COLO829 (cell line): Measurements from ENCODE around the gene RDH5.
A peak's percentile ranks its signal among the peaks of the same experiment; 100 is the strongest.

ENCODE experiments used
- DNase-seq: peaks from one replicate; pipeline ENCODE4 v3.0.0; 2012; ENCODE audit warnings: low spot score

RDH5 gene

DNA sequence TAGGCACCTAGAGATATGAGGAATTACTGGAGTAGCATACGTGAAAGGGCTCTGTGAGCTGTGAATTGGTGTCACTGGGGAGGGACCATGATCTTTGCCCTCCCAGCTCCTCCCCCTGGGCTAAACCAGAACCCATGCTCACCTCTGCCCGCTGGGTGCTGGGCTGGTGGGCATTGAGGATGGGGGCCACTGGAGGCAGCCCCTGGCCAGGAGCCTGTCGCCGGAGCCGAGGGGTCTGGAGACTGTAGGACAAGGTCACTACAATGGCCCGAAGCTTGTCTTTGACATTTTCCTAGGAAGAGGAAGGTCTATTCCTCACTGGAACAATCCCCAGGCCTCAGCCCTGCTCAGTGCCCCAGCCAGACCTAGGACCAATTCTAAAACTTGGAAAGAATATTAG lies 24.1 kb upstream of the RDH5 start:
- DNase-seq = no peak

DNA sequence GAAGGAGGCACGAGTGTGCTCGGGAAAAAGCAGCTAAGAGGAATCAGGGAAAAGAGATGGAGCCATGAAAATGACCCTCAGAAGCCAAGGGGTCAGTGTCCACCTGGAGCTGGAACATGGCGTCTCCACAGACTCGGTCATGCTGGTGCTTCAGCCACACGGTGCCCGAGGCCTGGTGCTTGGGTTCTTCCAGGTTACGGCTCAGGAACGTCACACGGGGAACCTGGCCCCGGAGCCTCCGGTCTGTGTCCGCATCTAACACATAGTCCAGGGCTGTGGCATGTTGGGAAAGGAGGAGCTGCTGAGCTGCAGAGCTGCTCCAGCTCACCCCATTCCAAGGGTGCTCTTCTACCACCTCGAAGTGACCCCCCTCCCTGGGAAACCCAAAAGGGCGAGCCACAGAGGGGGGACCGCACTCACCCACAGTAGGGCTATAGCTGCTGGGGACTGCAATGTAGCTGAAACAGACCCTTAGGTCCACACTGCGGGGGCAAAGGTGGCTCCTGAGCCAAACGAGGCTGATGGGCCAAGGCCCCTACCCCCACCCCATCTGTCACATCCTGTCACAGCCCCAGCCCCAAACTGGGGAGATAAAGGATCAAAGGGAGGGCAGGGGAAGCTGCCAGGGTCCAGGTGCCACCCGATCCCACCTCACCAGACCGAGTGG lies 23.3 kb upstream of the RDH5 start:
- no peak for DNase-seq

DNA sequence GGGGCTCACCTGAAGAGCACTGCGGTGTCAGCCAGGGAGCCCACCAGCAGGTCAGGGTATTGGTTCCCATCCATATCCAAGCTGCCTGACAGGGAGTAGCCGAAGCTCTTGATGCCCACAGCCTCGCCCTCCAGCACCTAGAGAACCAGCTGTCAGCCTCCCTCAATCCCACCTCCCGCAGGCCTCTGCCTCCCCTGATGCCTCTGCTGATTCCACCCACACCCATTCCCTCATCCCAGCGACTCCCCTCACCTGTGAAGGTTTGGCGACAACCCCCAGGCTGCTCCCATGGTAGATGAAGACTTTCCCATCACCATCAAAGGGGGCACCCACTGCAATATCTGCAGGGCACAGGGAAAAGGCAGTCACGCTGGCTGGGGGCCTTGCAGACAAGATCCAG lies 22.5 kb upstream of the RDH5 start:
- DNase-seq = no peak

DNA sequence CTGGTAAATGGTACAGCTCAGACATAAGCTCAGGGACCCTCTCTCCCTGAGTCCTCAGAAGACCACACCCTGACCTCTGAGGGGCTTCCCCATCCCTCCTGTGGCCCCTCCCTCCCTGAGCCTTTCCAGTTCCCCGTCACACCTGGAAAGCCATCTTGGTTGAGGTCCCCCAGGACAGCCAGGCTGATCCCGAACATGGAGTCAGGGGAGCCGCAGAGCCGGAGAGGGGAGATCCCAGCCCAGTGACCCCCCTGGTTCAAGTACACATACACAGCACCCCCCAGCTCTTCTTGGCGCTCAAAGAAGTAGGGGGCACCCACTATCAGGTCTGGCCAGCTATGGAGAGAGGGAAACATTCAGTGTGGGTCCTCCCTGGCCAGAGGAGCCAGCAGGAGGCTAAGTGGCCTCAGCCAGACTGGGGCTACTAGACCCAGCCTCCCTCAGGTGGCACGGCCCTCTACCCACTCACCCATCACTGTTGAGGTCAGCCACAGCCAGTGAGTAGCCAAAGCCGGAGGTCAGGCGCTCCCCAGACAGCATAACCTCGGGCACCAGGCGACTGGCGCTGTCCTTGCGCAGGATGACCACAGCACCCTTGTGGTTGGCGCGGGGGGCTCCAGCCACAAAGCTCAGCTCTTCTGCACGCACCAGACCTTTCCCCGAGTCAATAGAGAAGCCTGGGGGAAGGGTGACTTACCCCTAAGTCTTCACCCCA lies 21.8 kb upstream of the RDH5 start:
- no peak for DNase-seq

DNA sequence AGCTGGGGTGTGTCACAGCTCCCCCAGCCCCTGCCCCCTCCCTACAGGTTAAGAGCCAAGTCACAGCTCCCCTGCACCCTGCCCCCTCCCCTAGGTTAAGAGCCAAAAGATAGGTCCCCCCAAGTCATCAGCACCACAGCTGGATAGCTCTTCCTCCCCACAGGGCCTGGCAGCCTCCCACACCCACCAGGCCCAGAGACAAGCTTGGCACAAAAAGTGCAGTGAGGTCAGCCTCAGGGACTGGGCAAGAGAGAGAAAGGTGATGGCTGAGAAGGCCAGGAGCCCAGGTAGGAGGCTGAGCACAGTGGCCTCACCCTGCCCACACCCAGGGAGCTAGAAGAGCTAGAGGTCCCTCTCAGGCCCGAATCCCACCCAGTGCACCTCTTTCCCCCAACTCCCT lies 21.2 kb upstream of the RDH5 start:
- DNase-seq = no peak

DNA sequence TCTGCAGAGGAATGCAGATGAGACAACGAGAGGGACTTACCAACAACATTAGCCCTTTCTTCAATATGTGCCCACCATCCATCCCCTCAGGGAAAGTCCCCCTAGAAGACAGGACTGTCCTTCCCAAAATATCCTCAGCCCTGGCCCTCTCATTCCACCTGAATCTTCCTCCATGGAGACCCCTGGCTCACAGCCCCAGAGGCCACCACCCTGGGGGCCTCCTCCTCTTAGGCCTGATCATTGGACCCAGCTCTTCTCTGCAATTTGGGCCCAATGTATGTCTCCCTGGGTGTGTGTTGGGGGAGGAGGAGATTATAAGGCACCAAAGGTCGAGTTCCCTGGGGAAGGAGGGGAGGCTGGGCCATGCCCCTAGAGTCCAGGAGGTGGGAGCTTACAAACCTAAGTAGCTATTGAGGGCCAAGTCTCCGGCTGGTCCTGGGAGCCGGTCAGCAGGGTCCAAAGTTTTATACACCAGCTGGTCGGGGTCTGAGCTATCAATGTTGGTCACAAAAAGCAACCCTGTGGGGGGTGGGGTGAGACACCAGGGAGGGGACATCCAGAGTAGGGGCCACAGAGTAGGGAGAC lies 20.6 kb upstream of the RDH5 start:
- DNase-seq = no peak

DNA sequence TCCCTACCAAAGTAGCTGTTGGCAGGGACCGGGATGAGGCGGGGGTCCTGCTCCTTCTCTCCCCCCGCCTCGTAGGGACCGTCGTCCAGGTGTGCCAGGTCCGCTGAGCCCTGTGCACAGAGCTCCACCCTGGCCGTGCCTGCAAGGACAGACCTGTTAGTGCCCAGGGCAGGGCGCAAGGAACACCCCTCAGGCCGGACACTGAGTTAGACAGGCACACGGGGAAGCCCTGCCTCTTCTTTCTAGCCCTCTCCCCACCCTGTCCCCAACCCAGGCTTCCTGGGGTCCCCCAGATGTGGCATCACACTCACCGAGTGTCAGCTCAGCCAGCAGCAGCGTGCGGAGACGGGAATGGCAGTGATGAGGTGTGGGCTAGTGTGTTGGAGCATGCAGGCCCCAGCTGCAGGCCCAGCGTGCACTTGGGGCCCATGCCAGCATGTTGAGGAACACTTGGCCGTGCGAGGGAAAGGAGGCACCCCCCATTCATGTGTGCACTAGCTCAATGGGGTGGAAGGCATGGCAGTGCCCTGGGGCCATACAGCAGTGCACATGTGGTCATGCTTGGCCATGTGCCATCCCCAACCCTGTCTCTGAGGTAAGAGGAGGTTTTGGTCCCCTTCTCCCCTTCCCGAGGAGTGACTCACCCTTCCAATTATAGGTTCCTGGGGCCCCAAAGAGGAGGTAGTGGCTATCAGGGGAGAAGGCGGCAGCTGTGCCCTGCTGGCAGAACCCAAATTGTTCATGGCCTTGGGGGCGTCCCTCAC lies 19.8 kb upstream of the RDH5 start:
- no peak for DNase-seq

DNA sequence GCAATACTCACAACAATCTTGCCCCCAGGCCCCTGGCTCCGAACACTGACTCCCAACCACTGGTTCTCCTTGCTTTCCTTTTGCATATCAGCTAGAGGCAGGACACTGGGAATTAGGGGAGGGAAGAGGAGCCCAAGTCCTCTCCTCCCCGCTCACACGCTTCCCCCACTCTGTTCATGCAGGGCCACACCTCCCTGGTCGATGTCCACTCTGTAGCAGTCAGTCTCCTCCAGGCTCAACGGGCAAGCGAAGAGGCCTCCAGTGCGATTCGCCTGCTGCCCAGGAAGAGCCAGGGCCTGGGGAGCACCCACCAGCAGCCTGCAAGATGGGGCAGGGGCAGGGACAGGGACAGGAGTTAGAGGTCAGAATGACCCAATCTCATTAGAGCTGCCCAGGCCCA lies 17.3 kb upstream of the RDH5 start:
- DNase-seq = no peak

DNA sequence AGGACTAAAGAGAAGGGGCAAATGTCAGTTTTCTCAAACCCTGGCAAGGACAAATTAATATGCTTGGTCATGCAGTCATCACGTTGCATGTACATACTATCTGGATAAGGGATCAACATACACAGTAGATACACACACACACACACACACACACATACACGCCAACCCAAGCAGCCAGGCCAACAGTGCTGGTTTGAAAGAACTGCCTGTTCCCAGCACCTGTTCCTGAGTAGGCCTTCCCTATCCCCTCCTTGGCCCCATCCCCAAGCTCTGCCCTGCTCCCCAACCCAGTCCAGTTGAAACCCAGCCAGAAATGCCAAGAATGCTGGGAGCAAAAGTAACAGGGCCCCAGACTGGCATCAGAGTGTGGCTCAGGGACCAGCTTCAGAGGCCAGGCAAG lies 16.9 kb upstream of the RDH5 start:
- no peak for DNase-seq

DNA sequence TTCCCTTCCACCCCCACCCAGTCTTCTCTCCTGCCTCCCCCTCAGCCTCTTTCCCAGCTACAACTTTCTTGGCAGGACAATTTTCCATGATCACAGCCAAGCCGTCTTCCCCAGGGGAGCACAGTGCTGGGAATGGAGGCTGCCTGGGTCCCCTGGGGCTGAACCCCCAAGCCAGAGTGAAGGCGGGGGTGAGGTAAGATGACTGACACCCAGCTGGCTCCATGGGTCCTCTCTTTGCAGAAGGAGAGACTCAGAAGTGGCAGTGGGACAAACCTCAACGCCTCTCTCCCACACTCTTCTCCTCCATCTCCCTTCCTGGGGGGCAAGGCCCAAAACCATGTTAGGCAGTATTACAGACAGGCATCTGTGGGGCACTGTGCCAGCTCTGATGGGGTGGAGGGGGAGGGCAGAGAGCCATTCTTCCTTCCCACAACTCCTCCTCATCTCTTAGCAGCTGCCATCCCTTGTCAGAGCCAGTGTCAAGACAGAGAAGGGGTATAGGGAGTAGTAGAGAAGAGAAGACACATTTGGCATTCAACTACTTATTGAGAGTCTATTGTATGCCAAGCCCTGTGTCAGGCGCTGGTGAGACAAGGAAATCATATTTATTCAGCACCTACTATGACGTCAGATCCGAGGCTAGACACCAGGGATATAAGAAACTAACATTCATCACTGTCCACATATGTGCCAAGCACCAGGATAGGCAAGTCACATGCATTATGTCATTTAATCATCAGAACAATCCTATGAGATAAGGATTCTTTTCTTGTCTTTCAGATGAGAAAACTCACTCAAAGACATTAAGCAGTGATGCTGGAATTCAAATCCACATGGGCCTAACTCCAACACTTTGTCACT lies 16.1 kb upstream of the RDH5 start:
- no peak for DNase-seq

DNA sequence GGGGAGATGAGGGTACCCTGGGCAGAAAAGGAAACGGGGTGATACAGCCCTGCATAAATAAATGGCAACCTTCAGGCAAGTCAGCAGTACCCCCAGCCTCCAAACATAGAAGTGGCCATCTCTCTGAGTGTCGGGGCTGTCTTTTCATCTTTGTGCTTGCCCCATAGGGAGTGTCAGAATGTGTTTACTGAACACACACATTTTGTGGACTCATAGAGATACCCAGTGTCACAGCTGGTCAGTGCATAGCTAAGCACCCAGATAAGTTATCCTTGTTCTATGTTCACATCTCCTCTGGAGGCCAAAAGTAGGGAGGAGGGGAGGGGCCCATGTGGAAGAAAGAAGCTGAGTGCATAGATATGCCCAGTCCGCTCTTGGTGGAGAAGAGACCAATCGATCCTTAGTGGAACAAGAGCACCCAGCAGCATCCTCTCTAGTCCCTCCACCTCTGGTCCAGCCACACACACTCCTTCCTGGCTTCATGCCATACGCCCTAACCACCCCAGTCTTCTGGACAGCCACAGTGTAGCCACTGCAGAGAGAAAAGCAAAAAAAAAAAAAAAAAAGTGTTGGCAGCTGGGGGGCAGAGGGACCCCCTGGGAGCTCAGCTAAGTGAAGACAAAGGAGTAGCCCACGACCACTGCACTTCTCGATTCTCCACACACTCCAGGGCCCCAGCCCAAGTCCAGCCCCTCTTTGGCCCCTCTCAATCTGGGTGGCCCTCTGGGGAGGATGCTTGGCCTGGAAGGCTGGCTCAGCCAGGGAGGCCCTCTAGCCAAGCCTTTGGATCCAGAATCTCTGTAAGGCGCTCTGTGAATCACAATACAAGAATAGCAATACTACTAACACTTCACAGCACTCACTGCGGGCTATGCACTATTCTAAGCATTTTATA lies 15.1 kb upstream of the RDH5 start:
- no peak for DNase-seq

DNA sequence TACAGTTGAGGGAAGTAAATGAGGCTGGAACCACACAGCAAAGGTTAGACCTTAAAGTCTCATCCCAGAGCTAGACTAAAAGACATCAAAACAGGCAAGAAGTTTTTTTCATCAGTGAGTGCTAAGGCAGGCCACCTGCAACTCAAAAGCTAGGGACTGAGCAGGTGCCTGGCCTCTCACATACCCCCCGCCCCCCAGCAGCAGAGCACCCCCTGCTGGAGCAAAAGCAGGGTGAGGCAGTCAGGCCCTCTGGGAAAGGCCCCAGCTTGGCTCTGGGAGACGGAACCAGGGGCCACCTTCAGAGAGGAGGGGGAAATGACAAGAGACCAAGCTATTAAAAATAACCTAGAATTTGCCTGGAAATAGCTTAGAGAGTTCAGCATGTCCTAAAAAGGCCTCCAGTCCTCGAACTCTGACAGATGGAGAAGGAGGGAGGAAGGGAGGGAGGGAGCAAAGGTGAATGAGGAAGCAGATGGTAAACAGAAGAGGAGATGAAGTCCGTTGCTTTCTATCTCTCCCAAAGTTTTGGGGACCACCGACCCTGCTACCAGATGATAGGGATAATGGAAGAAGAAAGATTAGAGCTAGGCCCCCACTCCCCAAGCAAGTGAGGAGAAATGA lies 14.3 kb upstream of the RDH5 start:
- no peak for DNase-seq

DNA sequence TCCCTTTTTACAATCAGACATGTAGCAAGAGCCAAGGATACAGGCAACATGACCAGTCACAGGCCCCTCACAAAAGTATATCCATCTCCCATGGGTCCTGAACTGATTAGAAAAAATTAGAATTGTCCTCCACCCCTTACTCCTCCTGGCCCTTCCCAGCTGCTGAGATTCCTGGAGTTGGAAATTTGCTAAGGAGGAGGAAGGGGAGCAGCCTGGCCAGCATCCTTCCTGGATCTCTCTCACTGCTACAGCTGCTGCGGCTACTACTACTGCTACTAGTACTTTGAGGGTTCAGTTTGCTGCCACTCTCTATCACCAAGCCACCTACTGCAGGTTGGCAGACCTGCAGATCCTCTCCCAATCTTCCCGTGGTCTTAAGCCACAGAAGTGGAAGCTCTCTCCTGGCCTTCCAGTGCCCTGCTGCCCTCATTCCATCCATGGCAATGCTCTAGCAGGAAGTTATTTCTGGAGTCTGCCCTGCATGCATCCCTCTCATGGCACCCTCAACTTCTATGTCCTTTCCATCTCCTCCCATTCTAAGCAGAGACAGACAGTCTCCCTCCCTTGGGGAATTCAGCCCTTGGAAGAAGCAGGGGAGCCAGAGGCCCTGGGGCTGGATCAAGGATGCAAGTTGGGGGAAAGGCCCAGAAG lies 13.5 kb upstream of the RDH5 start:
- DNase-seq = no peak

DNA sequence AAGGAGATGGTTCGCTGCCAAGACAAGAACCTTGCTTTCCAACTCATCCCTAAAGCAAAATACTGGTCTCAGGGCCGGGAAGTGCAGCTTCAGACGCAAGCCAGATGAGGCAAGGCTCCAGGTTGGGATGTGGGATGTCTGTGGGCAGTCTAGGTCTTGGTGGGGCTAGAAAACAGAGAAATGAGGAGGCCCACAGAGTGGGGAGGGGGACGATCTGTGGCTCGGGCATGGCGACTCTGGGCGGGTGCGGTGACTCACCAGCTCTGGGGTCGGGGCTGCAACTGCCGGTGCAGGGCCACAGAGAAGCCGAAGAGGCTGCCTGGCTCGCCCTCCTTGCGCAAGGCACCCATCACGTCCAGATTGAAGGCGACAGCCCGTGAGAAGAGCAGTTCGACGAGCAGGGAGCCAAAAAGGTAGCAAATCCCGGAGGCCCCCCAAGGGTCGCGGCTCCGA lies 12.9 kb upstream of the RDH5 start:
- no peak for DNase-seq

DNA sequence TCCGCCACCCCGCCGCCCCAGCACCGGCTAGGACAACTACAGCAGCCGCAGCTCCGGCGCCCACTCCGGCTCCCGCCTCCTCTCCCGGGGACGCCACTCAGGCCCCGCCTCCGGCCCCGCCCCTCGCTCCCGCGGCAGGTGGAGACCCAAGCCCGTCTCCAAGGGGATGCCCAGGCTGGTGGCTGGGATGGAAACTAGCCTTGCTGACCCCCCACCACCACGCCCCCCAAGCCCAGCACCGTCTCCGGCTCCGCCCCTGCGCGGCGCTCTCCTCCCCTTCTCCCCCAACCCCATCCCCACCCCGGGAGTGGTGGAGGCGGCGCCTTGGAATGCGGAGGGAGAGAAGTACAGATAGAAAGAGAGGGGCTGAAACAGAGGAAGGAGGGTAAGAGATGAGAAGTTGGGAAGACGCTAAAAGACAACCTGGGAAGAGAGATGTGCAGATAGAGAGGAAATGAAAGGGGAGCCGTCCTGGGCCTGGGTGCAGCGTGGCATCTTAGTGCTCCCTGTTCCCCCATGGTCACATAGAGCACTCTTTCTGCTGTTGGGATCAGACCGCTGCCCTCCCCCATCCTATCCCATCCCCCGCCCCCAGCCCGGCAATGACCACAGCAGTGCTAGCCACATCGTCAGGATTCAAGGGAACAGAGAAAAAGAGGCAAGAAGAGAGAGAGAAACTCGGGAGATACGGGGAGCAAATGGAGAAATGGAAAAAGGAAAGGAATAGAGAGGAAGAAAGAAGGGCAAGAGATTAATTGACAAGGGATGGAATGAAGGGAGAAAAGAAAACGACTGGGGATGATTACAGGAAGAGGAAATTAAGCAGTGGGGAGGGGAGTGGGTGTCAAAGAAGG lies 12.1 kb upstream of the RDH5 start, which contains the start of gene ITGA7:
ITGA7 (minus strand) TSS at position 64 of the 854 bp plus-strand sequence. CDS start 222 bp downstream, outside the sequence.
- peak; percentile 59 for DNase-seq

DNA sequence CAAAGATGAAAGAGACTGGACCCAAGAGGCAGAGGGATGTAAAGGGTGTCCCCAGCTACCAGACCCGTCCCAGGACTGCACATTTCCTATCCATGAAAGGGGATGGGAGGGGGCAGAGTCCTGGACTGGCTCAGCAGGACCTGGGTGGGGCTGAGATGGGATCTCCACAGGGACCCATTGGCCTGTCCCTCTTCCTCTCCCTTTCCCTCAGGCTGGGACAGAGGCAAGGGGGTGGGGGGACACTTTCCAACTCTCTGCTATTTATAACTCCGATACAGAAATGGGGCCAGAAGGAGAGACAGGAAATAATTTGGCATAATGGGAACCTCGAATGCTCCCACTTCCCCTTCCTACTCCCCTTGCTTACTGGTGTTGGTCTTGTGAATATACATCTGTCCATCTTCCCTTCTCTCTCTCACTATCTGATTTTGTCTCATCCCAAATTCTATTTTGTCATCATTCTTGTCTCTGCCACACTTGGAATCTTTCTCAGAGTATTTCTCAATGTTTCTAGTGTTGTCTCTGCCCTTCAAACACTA lies 11.4 kb upstream of the RDH5 start:
- no peak for DNase-seq

DNA sequence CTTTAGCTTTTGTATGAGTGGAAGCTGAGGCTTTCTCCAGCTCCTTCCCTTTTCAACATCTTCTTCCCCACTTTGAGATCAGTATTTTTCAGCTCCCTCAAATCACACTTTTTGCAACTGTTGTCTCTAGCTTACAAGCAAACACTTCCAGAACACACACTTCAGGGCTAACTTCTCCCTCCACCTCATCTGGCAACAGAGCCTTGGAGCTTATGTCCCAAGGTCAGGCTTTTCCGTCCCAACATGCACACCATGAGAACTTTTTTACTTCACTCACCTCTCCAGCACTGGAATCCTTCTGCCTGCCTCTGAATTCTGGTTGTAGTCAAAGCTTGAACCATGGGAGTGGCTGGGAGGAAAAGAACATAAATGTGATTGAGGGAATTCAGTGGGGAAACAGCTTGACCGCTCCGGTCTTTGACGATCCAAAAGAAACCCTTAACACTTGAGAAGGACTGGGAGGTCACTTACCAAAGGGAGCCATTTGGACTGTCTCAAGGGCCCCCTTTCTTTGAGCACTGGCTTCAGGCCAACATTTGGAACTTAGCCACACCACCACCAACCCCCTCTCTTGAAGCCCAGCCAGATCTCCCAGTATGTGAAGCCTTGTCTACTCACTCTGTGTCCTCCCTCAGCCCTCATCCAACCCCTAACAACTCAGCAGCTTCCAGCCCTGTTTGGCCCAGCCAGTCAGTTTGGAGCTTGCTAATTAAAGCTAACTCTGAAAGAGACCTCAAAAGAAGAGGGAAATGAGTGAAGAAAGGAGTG lies 8.2 kb upstream of the RDH5 start:
- no peak for DNase-seq
